ENCODE results near the gene AMDHD1. TPM values are rescaled to one million over a fixed set of nuclear protein-coding genes. Genes with fewer than 3 reads are reported as not detected.

Gene AMDHD1
- polyA plus RNA-seq, 3 donors, result 0.43 to 1.9 (median 1.0) TPM

- H3K27ac ChIP-seq (ENCODE audit: low read depth in 1 of 2, low read length in 2 of 2), result peak overlapping the region in 1 of 2 donors; percentile 38
- peaks cover 73 to 91% of the 10 kb centered on the region in 2 donors for H3K36me3 Mint-ChIP-seq
- no peaks in the 10 kb centered on the region for H3K27me3 Mint-ChIP-seq (ENCODE audit: low read depth in 3 of 3)
- H3K79me2 ChIP-seq (ENCODE audit: insufficient read depth, low read length), result peaks cover 14% of the 10 kb centered on the region
- no peaks in the 10 kb centered on the region for H3K9me3 Mint-ChIP-seq
- H3K27me3 ChIP-seq (ENCODE audit: control insufficient read depth in 2 of 2, insufficient read depth in 2 of 2, low read length in 2 of 2), result no peaks in the 10 kb centered on the region
- 75% methylated on average over 1 of the region's 4 CpGs for WGBS (ENCODE audit: insufficient coverage)
- no peak overlapping the region for H3K4me3 Mint-ChIP-seq
- peaks cover 17% of the 10 kb centered on the region for H3K4me1 Mint-ChIP-seq
- no peak overlapping the region for H3K4me2 ChIP-seq (replicated peaks; ENCODE audit: extremely low read depth, low read length, poor library complexity, severe bottlenecking)
- H3K36me3 ChIP-seq (replicated peaks in 1 of 2; ENCODE audit: control insufficient read depth in 1 of 2, insufficient read depth in 2 of 2, low read length in 2 of 2), result peaks cover 71 to 90% of the 10 kb centered on the region in 2 donors
- intact Hi-C loops (cut with micrococcal nuclease), result loop anchor here in 1 of 2 donors (10.0 kb wide), 1 partner anchor 55 kb away; no protein-coding TSS in a partner anchor
- no peak overlapping the region for H3K9ac ChIP-seq (ENCODE audit: insufficient read depth, low read length, poor library complexity, severe bottlenecking)
- H3K4me3 ChIP-seq (replicated peaks in 1 of 3; ENCODE audit: low read depth in 2 of 3, low read length in 3 of 3), result no peak overlapping the region
- no peak for TF ChIP-seq CTCF (IDR thresholded peaks at IDR 0.05)
- no peaks in the 10 kb centered on the region for H3K9me3 ChIP-seq (replicated peaks in 1 of 2; ENCODE audit: control insufficient read depth in 1 of 2, insufficient read depth in 1 of 2, low read length in 2 of 2)
- DNase-seq, result no peak
- peaks cover 7 to 8% of the 10 kb centered on the region in 2 donors for H3K4me1 ChIP-seq (ENCODE audit: control insufficient read depth in 1 of 2, insufficient read depth in 2 of 2, low read length in 2 of 2)
- peak overlapping the region in 2 of 7 donors; percentile 52 to 70 for H3K27ac Mint-ChIP-seq
- no peak overlapping the region for H2AFZ ChIP-seq (ENCODE audit: insufficient read depth, low read depth, low read length, poor library complexity, severe bottlenecking)
- H4K20me1 ChIP-seq (ENCODE audit: insufficient read depth, low read length), result no peaks in the 10 kb centered on the region
These were observed 46.5 kb downstream of the AMDHD1 start for GRCh38 chr12:95989504-95990123.

GRCh38 chr12:95990136-95990535 lies 47.0 kb downstream of the AMDHD1 start:
- H3K27ac Mint-ChIP-seq, result no peak overlapping the region
- no peaks in the 10 kb centered on the region for H4K20me1 ChIP-seq (ENCODE audit: insufficient read depth, low read length)
- no peak for DNase-seq
- H3K36me3 Mint-ChIP-seq, result peaks cover 75 to 91% of the 10 kb centered on the region in 2 donors
- intact Hi-C loops (cut with micrococcal nuclease), result loop anchor here in 1 of 2 donors (10.0 kb wide), 1 partner anchor 55 kb away; no protein-coding TSS in a partner anchor
- peaks cover 23% of the 10 kb centered on the region for H3K4me1 Mint-ChIP-seq
- no peak overlapping the region for H3K4me3 Mint-ChIP-seq
- H3K4me3 ChIP-seq (replicated peaks in 1 of 3; ENCODE audit: low read depth in 2 of 3, low read length in 3 of 3), result no peak overlapping the region
- H3K4me2 ChIP-seq (replicated peaks; ENCODE audit: extremely low read depth, low read length, poor library complexity, severe bottlenecking), result no peak overlapping the region
- H3K4me1 ChIP-seq (ENCODE audit: control insufficient read depth in 1 of 2, insufficient read depth in 2 of 2, low read length in 2 of 2), result peaks cover 12 to 13% of the 10 kb centered on the region in 2 donors
- no peaks in the 10 kb centered on the region for H3K9me3 Mint-ChIP-seq
- H2AFZ ChIP-seq (ENCODE audit: insufficient read depth, low read depth, low read length, poor library complexity, severe bottlenecking), result no peak overlapping the region
- no peaks in the 10 kb centered on the region for H3K27me3 ChIP-seq (ENCODE audit: control insufficient read depth in 2 of 2, insufficient read depth in 2 of 2, low read length in 2 of 2)
- H3K36me3 ChIP-seq (replicated peaks in 1 of 2; ENCODE audit: control insufficient read depth in 1 of 2, insufficient read depth in 2 of 2, low read length in 2 of 2), result peaks cover 66 to 85% of the 10 kb centered on the region in 2 donors
- WGBS (ENCODE audit: insufficient coverage), result 89% methylated on average over 2 of the region's 7 CpGs
- peak overlapping the region in 1 of 2 donors; percentile 38 for H3K27ac ChIP-seq (ENCODE audit: low read depth in 1 of 2, low read length in 2 of 2)
- H3K9me3 ChIP-seq (replicated peaks in 1 of 2; ENCODE audit: control insufficient read depth in 1 of 2, insufficient read depth in 1 of 2, low read length in 2 of 2), result no peaks in the 10 kb centered on the region
- H3K79me2 ChIP-seq (ENCODE audit: insufficient read depth, low read length), result peaks cover 19% of the 10 kb centered on the region
- H3K27me3 Mint-ChIP-seq (ENCODE audit: low read depth in 3 of 3), result no peaks in the 10 kb centered on the region
- H3K9ac ChIP-seq (ENCODE audit: insufficient read depth, low read length, poor library complexity, severe bottlenecking), result no peak overlapping the region
- no peak for TF ChIP-seq CTCF (IDR thresholded peaks at IDR 0.05)
